Measurements from ENCODE around the gene HDHD3. TPM values are rescaled to one million over a fixed set of nuclear protein-coding genes. Genes with fewer than 3 reads are reported as not detected.
"Not testable (repeated sequence)": the region's sequence is repeated elsewhere in the genome, so short reads cannot be mapped to it uniquely, and the experiment has no call there.

The HDHD3 gene
- total RNA-seq, 1 donor from 2014 or later, result 12.5 TPM

GRCh38 chr9:113390192-113390960 lies 13.6 kb upstream of the HDHD3 start:
- no peak for DNase-seq (ENCODE audit: low spot score)

GRCh38 chr9:113389451-113389850 lies 12.7 kb upstream of the HDHD3 start:
- DNase-seq (ENCODE audit: low spot score), result no peak

GRCh38 chr9:113388833-113389232 lies 12.0 kb upstream of the HDHD3 start:
- no peak for DNase-seq (ENCODE audit: low spot score)

GRCh38 chr9:113387560-113388230 lies 10.9 kb upstream of the HDHD3 start:
- no peak for DNase-seq (ENCODE audit: low spot score)

- no peak for DNase-seq (ENCODE audit: low spot score)
Observed at GRCh38 chr9:113386571-113387393, 10.0 kb upstream of the HDHD3 start.

- peak; percentile 54 for DNase-seq (ENCODE audit: low spot score)
Observed at GRCh38 chr9:113381909-113382411, 5.2 kb upstream of the HDHD3 start.

GRCh38 chr9:113381441-113381840 lies 4.7 kb upstream of the HDHD3 start:
- DNase-seq (ENCODE audit: low spot score), result not testable (repeated sequence)

- no peak for DNase-seq (ENCODE audit: low spot score)
Observed at GRCh38 chr9:113380869-113381378, 4.1 kb upstream of the HDHD3 start.

- DNase-seq (ENCODE audit: low spot score), result not testable (repeated sequence)
Observed at GRCh38 chr9:113379829-113380210, 3.0 kb upstream of the HDHD3 start.

- not testable (repeated sequence) for DNase-seq (ENCODE audit: low spot score)
Observed at GRCh38 chr9:113379094-113379828, 2.5 kb upstream of the HDHD3 start.

- no peak for DNase-seq (ENCODE audit: low spot score)
Observed at GRCh38 chr9:113375057-113376023, 1.4 kb downstream of the HDHD3 start.

- DNase-seq (ENCODE audit: low spot score), result no peak
Observed at GRCh38 chr9:113373676-113374392, 3.0 kb downstream of the HDHD3 start.

GRCh38 chr9:113373256-113373655 lies 3.5 kb downstream of the HDHD3 start:
- DNase-seq (ENCODE audit: low spot score), result no peak

GRCh38 chr9:113372059-113372458 lies 4.7 kb downstream of the HDHD3 start:
- DNase-seq (ENCODE audit: low spot score), result no peak

GRCh38 chr9:113370806-113371325 lies 5.9 kb downstream of the HDHD3 start:
- no peak for DNase-seq (ENCODE audit: low spot score)

- DNase-seq (ENCODE audit: low spot score), result no peak
Observed at GRCh38 chr9:113369855-113370140, 7.0 kb downstream of the HDHD3 start.

GRCh38 chr9:113368982-113369854 lies 7.6 kb downstream of the HDHD3 start:
- DNase-seq (ENCODE audit: low spot score), result no peak

- DNase-seq (ENCODE audit: low spot score), result no peak
Observed at GRCh38 chr9:113368348-113368981, 8.3 kb downstream of the HDHD3 start.
